SK-N-SH (cell line): ENCODE measurements around the gene DHRS1. TPM values are rescaled to one million over a fixed set of nuclear protein-coding genes. Genes with fewer than 3 reads are reported as not detected.

Experiments
- CTCF ChIA-PET: fragments of 300-600, 350-600 bp; formaldehyde crosslinking; extraction: SDS; loops from one replicate; lab custom pipeline; 2021; lab: Yijun Ruan, JAX
- POLR2A ChIA-PET: fragments of 350-600 bp; sonication (Branson Sonifier 250); formaldehyde crosslinking; extraction: SDS; loops from one replicate; lab custom pipeline; 2020; ENCODE audit warnings: antibody characterized with exemption, inconsistent platforms; lab: Yijun Ruan, JAX
- DNase-seq: peaks from one replicate; pipeline ENCODE4 v3.0.0; 2012
- H2AFZ ChIP-seq: fragments of 200-600 bp; sonication (generic); 2 replicates; pipeline ENCODE4 v1.8.1; 2016; ENCODE audit warnings: antibody characterized with exemption, mild to moderate bottlenecking, low read depth
- H3F3A ChIP-seq: fragments of 200-600 bp; sonication (generic); replicated peaks from 2 replicates; pipeline ENCODE3; 2016; ENCODE audit warnings: antibody characterized with exemption, mild to moderate bottlenecking; ENCODE audit not compliant: insufficient read depth
- H3K27ac ChIP-seq, 2 experiments: fragments of 200-500 bp in 1 of 2; fragments of 200-600 bp in 1 of 2; sonication (Bioruptor generic) in 1 of 2; sonication (generic), shearing (Covaris generic) in 1 of 2; 2 replicates each; pipeline versions ENCODE4 v1.5.1 to v1.6.1; 2014 to 2016; ENCODE audit warnings: low read depth in 2 of 2, inconsistent platforms in 1 of 2, low read length in 1 of 2, mild to moderate bottlenecking in 1 of 2, mixed read lengths in 1 of 2
- H3K27me3 ChIP-seq: fragments of 200-600 bp; sonication (generic), shearing (Covaris generic); 2 replicates; pipeline ENCODE4 v1.6.1; 2016; ENCODE audit warnings: mixed run types; ENCODE audit not compliant: insufficient read depth
- H3K36me3 ChIP-seq, 2 experiments: fragments of 200-500 bp in 1 of 2; fragments of 200-600 bp in 1 of 2; sonication (Bioruptor generic) in 1 of 2; sonication (generic) in 1 of 2; replicated peaks in 1 of 2; 2 replicates each; pipeline versions ENCODE3 to v1.5.1; 2014 to 2016; ENCODE audit warnings: low read length in 1 of 2, mild to moderate bottlenecking in 1 of 2; ENCODE audit not compliant: insufficient read depth in 2 of 2, control insufficient read depth in 1 of 2
- H3K4me1 ChIP-seq, 2 experiments: fragments of 200-500 bp in 1 of 2; fragments of 200-600 bp in 1 of 2; sonication (Bioruptor generic) in 1 of 2; sonication (generic), shearing (Covaris generic) in 1 of 2; 2 replicates each; pipeline versions ENCODE4 v1.5.1 to v1.6.1; 2014 to 2016; ENCODE audit warnings: low read depth in 1 of 2, low read length in 1 of 2, mixed run types in 1 of 2; ENCODE audit not compliant: insufficient read depth in 2 of 2, control insufficient read depth in 1 of 2
- H3K4me2 ChIP-seq: fragments of 200-600 bp; sonication (generic), shearing (Covaris generic); 2 replicates; pipeline ENCODE4 v1.6.1; 2017; ENCODE audit warnings: mixed run types
- H3K4me3 ChIP-seq, 2 experiments: fragments of 200-500 bp in 1 of 2; fragments of 200-600 bp in 1 of 2; sonication (Bioruptor generic) in 1 of 2; sonication (generic), shearing (Covaris generic) in 1 of 2; 2 replicates each; pipeline versions ENCODE4 v1.5.1 to v1.8.1; 2014 to 2016; ENCODE audit warnings: low read depth in 2 of 2, inconsistent platforms in 1 of 2, low read length in 1 of 2, mild to moderate bottlenecking in 1 of 2, mixed read lengths in 1 of 2, moderate library complexity in 1 of 2
- H3K79me2 ChIP-seq: fragments of 200-600 bp; sonication (generic); 2 replicates; pipeline ENCODE4 v1.8.1; 2017; ENCODE audit warnings: mild to moderate bottlenecking; ENCODE audit not compliant: insufficient read depth
- H3K9ac ChIP-seq: fragments of 200-600 bp; sonication (generic); 2 replicates; pipeline ENCODE4 v1.6.1; 2017; ENCODE audit warnings: mixed run types
- H3K9me2 ChIP-seq: fragments of 200-600 bp; sonication (generic); 2 replicates; pipeline ENCODE4 v1.6.1; 2017; ENCODE audit warnings: mixed run types
- H3K9me3 ChIP-seq: fragments of 200-600 bp; sonication (generic); 2 replicates; pipeline ENCODE4 v1.6.1; 2017; ENCODE audit warnings: mixed run types, mild to moderate bottlenecking, moderate library complexity
- H4K20me1 ChIP-seq: fragments of 200-600 bp; sonication (generic); 2 replicates; pipeline ENCODE4 v1.6.1; 2017; ENCODE audit warnings: mild to moderate bottlenecking, mixed run types; ENCODE audit not compliant: insufficient read depth
- CHD2 ChIP-seq: fragments of 150-350 bp; IDR thresholded peaks from 2 replicates; pipeline ENCODE4 v1.6.1; 2018; ENCODE audit warnings: low read length; ENCODE audit not compliant: partially characterized antibody
- FOSL2 ChIP-seq: IDR thresholded peaks from 2 replicates; pipeline ENCODE4 v1.4.0; 2012; ENCODE audit warnings: low read depth, mild to moderate bottlenecking, moderate library complexity, borderline replicate concordance
- GABPA ChIP-seq: IDR thresholded peaks from 2 replicates; pipeline ENCODE4 v1.4.0; 2012; ENCODE audit warnings: low read depth, mild to moderate bottlenecking
- GATA2 ChIP-seq: sonication (generic); formaldehyde crosslinking; IDR thresholded peaks from 2 replicates; pipeline ENCODE4 v1.5.0; 2020; ENCODE audit warnings: mild to moderate bottlenecking, missing genetic modification reagents
- IRF3 ChIP-seq: fragments of 150-350 bp; IDR thresholded peaks from 2 replicates; pipeline ENCODE4 v1.6.1; 2016; ENCODE audit warnings: mild to moderate bottlenecking, low read depth, low read length
- JUND ChIP-seq: IDR thresholded peaks from 2 replicates; pipeline ENCODE4 v1.4.0; 2012
- MEF2A ChIP-seq: IDR thresholded peaks from 2 replicates; pipeline ENCODE4 v1.4.0; 2012; ENCODE audit warnings: low read depth, borderline replicate concordance
- MXI1 ChIP-seq: IDR thresholded peaks from 2 replicates; pipeline ENCODE4 v1.6.1; 2012; ENCODE audit warnings: mild to moderate bottlenecking, low read depth, low read length, improper control_type of control experiment
- NFIC ChIP-seq: IDR thresholded peaks from 2 replicates; pipeline ENCODE4 v1.4.0; 2012; ENCODE audit warnings: borderline replicate concordance
- POLR2AphosphoS5 ChIP-seq: IDR thresholded peaks from 2 replicates; pipeline ENCODE4 v1.6.1; 2012; ENCODE audit warnings: low read depth, low read length
- RCOR1 ChIP-seq: fragments of 150-350 bp; IDR thresholded peaks from 2 replicates; pipeline ENCODE4 v1.6.1; 2017; ENCODE audit warnings: antibody characterized with exemption, low read length
- SMC3 ChIP-seq: IDR thresholded peaks from 2 replicates; pipeline ENCODE4 v1.6.1; 2012; ENCODE audit warnings: low read depth, low read length, improper control_type of control experiment
- TAF1 ChIP-seq: IDR thresholded peaks from 2 replicates; pipeline ENCODE4 v1.6.1; 2012; ENCODE audit warnings: low read depth, mild to moderate bottlenecking, low read length, moderate library complexity, borderline replicate concordance
- TEAD4 ChIP-seq: IDR thresholded peaks from 2 replicates; pipeline ENCODE4 v1.4.0; 2012; ENCODE audit warnings: mild to moderate bottlenecking, borderline replicate concordance; ENCODE audit not compliant: insufficient read depth
- USF2 ChIP-seq: fragments of 150-350 bp; IDR thresholded peaks from 2 replicates; pipeline ENCODE4 v1.6.1; 2017; ENCODE audit warnings: antibody characterized with exemption, low read length, low read depth, borderline replicate concordance
- ZBTB33 ChIP-seq: IDR thresholded peaks from 2 replicates; pipeline ENCODE4 v1.4.0; 2012; ENCODE audit warnings: low read depth, borderline replicate concordance
- WGBS: methylation state at CpG from one replicate; pipeline ENCODE4 v1.1.6; 2017; ENCODE audit warnings: low lambda C conversion rate; 5-methylcytosine and 5-hydroxymethylcytosine counted together
- polyA plus RNA-seq, 3 experiments: library from polyadenylated mRNA; depleted of rRNA; stranded (reverse); fragments of >200 nt; gene quantifications; 2 replicates each; pipeline ENCODE4 v1.2.3, GENCODE V29; 2012
- TF ChIP-seq, protein P1 (sequence below): IDR thresholded peaks from 2 replicates; pipeline ENCODE4; 2012

Gene DHRS1
- polyA plus RNA-seq, 1 of the 3 experiments (the other 2 are of a cell fraction) = 65.4 TPM

- no peak for TF ChIP-seq CHD2
- TF ChIP-seq RCOR1 = no peak
- no peak for TF ChIP-seq ZBTB33
- TF ChIP-seq JUND = no peak
- TF ChIP-seq MXI1 = no peak
Measured at GRCh38 chr14:24260026-24260779, 39.4 kb downstream of the DHRS1 start (continued).

- Histone ChIP-seq H3K27ac (no peak overlapping the region), H3K27me3 (no peaks in the 10 kb centered on the region), H3K4me1 (peaks cover 0 to 3% of the 10 kb centered on the region in 2 experiments; a peak in 1 of 4 replicates), H3K4me2 (no peak overlapping the region), H3K9me2 (no peaks in the 10 kb centered on the region), H3K9me3 (no peaks in the 10 kb centered on the region), H3K79me2 (no peaks in the 10 kb centered on the region), H3K9ac (no peak overlapping the region), H4K20me1 (no peaks in the 10 kb centered on the region), H2AFZ (no peak overlapping the region), H3K4me3 (no peak overlapping the region), H3F3A (peaks cover 5% of the 10 kb centered on the region), H3K36me3 (peaks cover 0 to 3% of the 10 kb centered on the region in 2 experiments)
- peak; percentile 42 for TF ChIP-seq NFIC
- TF ChIP-seq IRF3 = no peak
- DNase-seq = no peak
- ChIA-PET CTCF (interaction anchor here (0.7 to 3.9 kb wide), 4 partner anchors 9 to 43 kb away, joined by 3 to 15 read pairs (median 3); partner anchors contain the start of genes MDP1, RABGGTA and TINF2), POLR2A (no interaction called here)
- WGBS = 87% methylated on average over 13 of the region's 16 CpGs
Measured at GRCh38 chr14:24259282-24260025, 40.1 kb downstream of the DHRS1 start.

DNA sequence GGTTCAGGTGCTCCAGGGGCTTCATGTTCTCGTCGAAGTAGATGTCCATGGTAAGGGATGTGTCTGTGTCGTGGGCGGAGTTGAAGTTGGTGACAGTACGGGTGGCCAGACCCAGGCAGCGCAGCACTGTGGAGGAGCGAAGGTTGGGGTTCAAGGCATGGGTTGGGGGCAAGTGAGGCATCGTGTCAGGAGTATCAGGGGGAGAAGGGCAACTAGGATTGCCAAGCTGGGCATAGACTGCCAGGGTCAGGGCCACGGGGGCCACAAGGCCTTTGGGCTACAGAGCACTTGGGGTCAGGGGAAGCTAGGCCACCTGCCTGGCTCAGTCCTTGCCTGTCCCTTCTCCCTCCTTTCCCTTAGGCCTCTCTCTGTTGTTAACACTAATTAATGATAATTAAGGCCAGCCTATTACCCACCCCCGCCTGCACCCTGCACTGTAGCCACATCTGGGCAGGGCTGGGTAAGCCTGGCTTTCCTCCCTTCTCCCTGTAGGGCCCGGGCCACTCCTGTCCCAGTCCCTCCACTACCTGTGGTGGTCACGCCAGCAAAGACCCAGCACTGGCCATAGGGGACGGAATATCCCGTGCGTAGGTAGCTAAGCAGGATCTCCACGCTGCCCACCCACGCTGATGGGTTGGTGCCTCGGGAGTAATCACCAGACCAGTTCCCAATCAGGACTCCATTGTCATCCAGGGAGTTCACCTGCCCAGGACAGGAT lies 40.9 kb downstream of the DHRS1 start:
- WGBS = 93% methylated on average over 18 of the region's 18 CpGs
- no peak overlapping the region for H2AFZ ChIP-seq
- POLR2A ChIA-PET = no interaction called here
- no peak for TF ChIP-seq MEF2A
- TF ChIP-seq TEAD4 = no peak
- no peak for TF ChIP-seq TAF1
- TF ChIP-seq GATA2 = no peak
- TF ChIP-seq, protein P1, sequence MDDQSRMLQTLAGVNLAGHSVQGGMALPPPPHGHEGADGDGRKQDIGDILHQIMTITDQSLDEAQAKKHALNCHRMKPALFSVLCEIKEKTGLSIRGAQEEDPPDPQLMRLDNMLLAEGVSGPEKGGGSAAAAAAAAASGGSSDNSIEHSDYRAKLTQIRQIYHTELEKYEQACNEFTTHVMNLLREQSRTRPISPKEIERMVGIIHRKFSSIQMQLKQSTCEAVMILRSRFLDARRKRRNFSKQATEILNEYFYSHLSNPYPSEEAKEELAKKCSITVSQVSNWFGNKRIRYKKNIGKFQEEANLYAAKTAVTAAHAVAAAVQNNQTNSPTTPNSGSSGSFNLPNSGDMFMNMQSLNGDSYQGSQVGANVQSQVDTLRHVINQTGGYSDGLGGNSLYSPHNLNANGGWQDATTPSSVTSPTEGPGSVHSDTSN = no peak
- no peak for TF ChIP-seq FOSL2
- no peak for TF ChIP-seq USF2
- no peak for TF ChIP-seq POLR2AphosphoS5
- no peak for TF ChIP-seq CHD2
- TF ChIP-seq MXI1 = no peak
- TF ChIP-seq SMC3 = no peak
- TF ChIP-seq GABPA = no peak

More for the DNA sequence above, 40.9 kb downstream of the DHRS1 start:
- Histone ChIP-seq H3K9ac (no peak overlapping the region), H3K4me1 (peaks cover 0 to 3% of the 10 kb centered on the region in 2 experiments; a peak in 1 of 4 replicates), H3K4me2 (no peak overlapping the region), H3K9me2 (no peaks in the 10 kb centered on the region), H3K79me2 (no peaks in the 10 kb centered on the region), H3K36me3 (peaks cover 0 to 3% of the 10 kb centered on the region in 2 experiments), H3F3A (peaks cover 5% of the 10 kb centered on the region), H3K9me3 (no peaks in the 10 kb centered on the region), H3K27ac (no peak overlapping the region), H4K20me1 (no peaks in the 10 kb centered on the region), H3K27me3 (no peaks in the 10 kb centered on the region), H3K4me3 (no peak overlapping the region)
- CTCF ChIA-PET = interaction anchor here (0.6 to 4.0 kb wide), 6 partner anchors 10 to 265 kb away, joined by 3 to 15 read pairs (median 4); partner anchors contain the start of genes CIDEB, MDP1 and TINF2
- DNase-seq = no peak
